Tibial artery (tissue), 4 donors: ENCODE results near the gene NTN3.
"Not testable (repeated sequence)": the region's sequence is repeated elsewhere in the genome, so short reads cannot be mapped to it uniquely, and the experiment has no call there.

Experiments
- DNase-seq, 2 donors: peaks; one replicate each; pipeline ENCODE4 v3.0.0-alpha.2; 2019
- H3K27ac ChIP-seq, 2 donors: fragments of 200-600 bp; sonication (generic) in 1 of 2; 1 replicate in 1 of 2; 2 replicates in 1 of 2; pipeline ENCODE4 v1.5.1; 2018 to 2019; ENCODE audit warnings: mild to moderate bottlenecking in 1 of 2
- H3K27me3 ChIP-seq, 2 donors: fragments of 200-600 bp; sonication (generic) in 1 of 2; one replicate each; pipeline versions ENCODE4 v1.5.1 to v1.6.0; 2016 to 2019
- H3K36me3 ChIP-seq, 3 donors: fragments of 200-600 bp; sonication (generic) in 2 of 3; one replicate each; pipeline ENCODE4 v1.5.1; 2016 to 2019; ENCODE audit warnings: mild to moderate bottlenecking in 2 of 3
- H3K4me1 ChIP-seq, 4 donors: fragments of 200-600 bp; sonication (generic) in 2 of 4; 1 replicate in 3 of 4; 2 replicates in 1 of 4; pipeline ENCODE4 v1.5.1; 2016 to 2019
- H3K4me3 ChIP-seq, 2 donors: fragments of 200-600 bp; sonication (generic) in 1 of 2; 1 replicate in 1 of 2; 2 replicates in 1 of 2; pipeline ENCODE4 v1.5.1; 2018 to 2019; ENCODE audit warnings: mild to moderate bottlenecking in 2 of 2
- H3K9me3 ChIP-seq, 3 donors: fragments of 200-600 bp; sonication (generic) in 1 of 3; one replicate each; pipeline ENCODE4 v1.5.1; 2016 to 2019
- intact Hi-C: fragments of 100-400 bp; cut with DNase I; formaldehyde crosslinking; loops from one replicate; pipeline ENCODE4 v1.15.0; 2023; ENCODE audit warnings: low total_unique reads
- TF ChIP-seq, protein P1 (sequence below), 2 experiments: fragments of 200-600 bp in 1 of 2; fragments of 450-650 bp in 1 of 2; IDR thresholded peaks; one replicate each; pipeline ENCODE4 v1.5.1; 2017 to 2019; ENCODE audit warnings: antibody characterized with exemption in 2 of 2, mild to moderate bottlenecking in 1 of 2, moderate library complexity in 1 of 2

The NTN3 gene

DNA sequence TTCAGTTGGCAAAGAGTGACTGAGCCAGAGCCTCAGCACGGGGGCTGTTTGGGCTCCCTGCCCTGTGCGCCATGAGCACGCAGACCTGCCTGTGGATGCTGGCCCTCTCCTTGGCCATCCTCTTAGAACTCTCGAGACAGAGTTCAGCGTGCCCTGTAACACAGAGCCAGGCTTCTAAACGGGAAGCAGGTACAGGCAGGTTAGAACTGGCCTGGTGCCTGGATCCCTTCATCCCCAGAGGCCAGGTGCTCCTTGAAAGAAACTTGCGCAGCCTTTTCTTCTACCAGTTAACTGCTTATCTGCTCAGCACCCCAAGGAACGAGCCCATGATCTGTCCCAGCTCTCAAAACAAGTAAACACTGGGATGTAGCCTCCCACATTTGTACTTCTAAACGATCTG, 35.0 kb upstream of the NTN3 start:
- H3K27me3 ChIP-seq, result no peaks in the 10 kb centered on the region
- TF ChIP-seq, protein P1, sequence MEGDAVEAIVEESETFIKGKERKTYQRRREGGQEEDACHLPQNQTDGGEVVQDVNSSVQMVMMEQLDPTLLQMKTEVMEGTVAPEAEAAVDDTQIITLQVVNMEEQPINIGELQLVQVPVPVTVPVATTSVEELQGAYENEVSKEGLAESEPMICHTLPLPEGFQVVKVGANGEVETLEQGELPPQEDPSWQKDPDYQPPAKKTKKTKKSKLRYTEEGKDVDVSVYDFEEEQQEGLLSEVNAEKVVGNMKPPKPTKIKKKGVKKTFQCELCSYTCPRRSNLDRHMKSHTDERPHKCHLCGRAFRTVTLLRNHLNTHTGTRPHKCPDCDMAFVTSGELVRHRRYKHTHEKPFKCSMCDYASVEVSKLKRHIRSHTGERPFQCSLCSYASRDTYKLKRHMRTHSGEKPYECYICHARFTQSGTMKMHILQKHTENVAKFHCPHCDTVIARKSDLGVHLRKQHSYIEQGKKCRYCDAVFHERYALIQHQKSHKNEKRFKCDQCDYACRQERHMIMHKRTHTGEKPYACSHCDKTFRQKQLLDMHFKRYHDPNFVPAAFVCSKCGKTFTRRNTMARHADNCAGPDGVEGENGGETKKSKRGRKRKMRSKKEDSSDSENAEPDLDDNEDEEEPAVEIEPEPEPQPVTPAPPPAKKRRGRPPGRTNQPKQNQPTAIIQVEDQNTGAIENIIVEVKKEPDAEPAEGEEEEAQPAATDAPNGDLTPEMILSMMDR (IDR thresholded peaks at IDR 0.05), result no peak

DNA sequence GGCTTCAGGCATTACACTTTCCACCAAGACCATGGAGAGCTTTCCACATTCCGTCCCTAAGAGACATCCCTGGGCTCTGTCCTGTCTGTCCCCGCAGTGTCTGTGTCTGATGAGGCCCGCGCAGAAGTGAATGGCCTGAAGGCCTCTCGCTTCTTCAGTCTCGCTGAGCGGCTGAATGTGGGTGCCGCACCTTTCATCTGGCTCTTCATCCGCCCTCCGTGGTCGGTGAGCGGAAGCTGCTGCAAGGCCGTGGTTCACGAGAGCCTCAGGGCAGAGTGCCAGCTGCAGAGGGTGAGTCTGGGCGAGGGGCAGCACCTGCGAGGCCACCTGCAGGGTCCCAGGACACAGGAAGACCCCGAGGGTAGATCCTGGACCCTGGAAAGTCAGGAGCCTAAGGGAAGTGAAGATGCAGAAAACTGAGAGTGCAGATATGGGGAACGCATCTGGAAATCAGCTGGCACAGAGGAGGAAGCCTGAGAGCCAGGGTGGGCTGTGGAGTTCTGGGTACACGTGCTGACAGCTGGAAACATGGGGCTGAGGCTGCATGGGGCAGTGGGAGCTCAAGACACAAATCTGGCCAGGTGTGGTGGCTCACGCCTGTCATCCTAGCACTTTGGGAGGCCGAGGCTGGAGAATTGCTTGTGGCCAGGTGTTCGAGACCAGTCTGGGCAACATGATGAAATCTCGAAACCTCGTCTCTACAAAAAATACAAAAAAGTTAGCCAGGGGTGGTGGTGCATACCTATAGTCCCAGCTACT, 33.9 kb upstream of the NTN3 start:
- H3K4me1 ChIP-seq, result no peaks in the 10 kb centered on the region
- TF ChIP-seq, protein P1 (IDR thresholded peaks at IDR 0.05), result no peak
- peak in 1 of 2 donors; percentile 45 for DNase-seq
- H3K27me3 ChIP-seq, result no peaks in the 10 kb centered on the region
- peaks cover 0 to 44% (median 0%) of the 10 kb centered on the region in 3 donors for H3K36me3 ChIP-seq
- H3K27ac ChIP-seq, result no peak overlapping the region
- H3K4me3 ChIP-seq, result no peak overlapping the region
- intact Hi-C loops, result no loop called here
- H3K9me3 ChIP-seq, result no peaks in the 10 kb centered on the region

More for the DNA sequence above, 35.0 kb upstream of the NTN3 start:
- intact Hi-C loops, result no loop called here
- DNase-seq, result peak in 1 of 2 donors; percentile 19
- H3K9me3 ChIP-seq, result no peaks in the 10 kb centered on the region
- H3K4me1 ChIP-seq, result no peaks in the 10 kb centered on the region
- H3K27ac ChIP-seq, result no peak overlapping the region
- H3K4me3 ChIP-seq, result no peak overlapping the region
- H3K36me3 ChIP-seq, result peaks cover 0 to 48% (median 0%) of the 10 kb centered on the region in 3 donors

DNA sequence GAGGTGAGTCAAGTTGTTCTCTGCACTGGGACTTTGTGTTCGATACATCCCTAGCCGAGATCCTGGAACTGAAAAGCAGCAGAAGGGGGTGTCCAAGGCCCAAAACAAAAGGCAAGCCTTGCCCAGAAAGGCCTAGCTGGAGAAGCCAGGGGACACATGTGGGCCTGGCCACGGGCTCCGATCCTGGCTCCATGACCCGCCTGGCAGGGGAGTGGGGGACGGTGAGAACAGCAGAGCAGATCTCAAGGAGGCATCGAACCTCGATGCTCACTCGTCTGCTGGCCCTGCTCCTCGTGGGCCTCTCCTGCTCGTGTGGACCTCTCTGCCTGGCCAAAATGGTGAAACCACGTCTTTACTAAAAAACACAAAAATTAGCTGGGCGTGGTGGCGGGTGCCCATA, 33.0 kb upstream of the NTN3 start:
- TF ChIP-seq, protein P1 (IDR thresholded peaks at IDR 0.05), result no peak
- intact Hi-C loops, result no loop called here
- no peak overlapping the region for H3K4me3 ChIP-seq
- H3K36me3 ChIP-seq, result peaks cover 0 to 34% (median 0%) of the 10 kb centered on the region in 3 donors
- no peaks in the 10 kb centered on the region for H3K27me3 ChIP-seq
- H3K27ac ChIP-seq, result no peak overlapping the region
- H3K9me3 ChIP-seq, result no peaks in the 10 kb centered on the region
- no peaks in the 10 kb centered on the region for H3K4me1 ChIP-seq
- no peak for DNase-seq

DNA sequence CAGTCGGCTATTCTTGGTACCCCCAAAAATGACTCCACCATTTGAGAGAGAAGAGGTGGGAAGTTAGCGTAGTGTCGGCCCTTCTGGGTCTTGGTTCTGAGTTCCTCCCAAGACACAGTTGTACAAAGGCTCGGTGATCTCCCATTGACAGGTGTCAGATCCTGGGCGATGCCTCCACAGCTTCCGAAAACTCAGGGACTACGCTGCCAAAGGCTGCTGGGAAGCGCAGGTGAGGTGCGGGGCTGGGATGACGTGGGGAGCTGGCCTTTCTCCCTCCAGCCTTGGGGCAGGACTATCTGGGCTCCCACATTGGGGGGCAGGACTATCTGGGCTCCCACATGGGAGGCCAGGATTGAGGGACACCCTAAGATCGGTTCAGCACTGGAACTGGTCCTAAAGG, 31.5 kb upstream of the NTN3 start:
- Histone ChIP-seq H3K36me3 (peaks cover 0 to 36% (median 0%) of the 10 kb centered on the region in 3 donors), H3K4me3 (no peak overlapping the region), H3K9me3 (no peaks in the 10 kb centered on the region), H3K27ac (no peak overlapping the region), H3K27me3 (no peaks in the 10 kb centered on the region), H3K4me1 (no peaks in the 10 kb centered on the region)
- no peak for DNase-seq
- TF ChIP-seq, protein P1 (IDR thresholded peaks at IDR 0.05), result no peak
- intact Hi-C loops, result no loop called here

DNA sequence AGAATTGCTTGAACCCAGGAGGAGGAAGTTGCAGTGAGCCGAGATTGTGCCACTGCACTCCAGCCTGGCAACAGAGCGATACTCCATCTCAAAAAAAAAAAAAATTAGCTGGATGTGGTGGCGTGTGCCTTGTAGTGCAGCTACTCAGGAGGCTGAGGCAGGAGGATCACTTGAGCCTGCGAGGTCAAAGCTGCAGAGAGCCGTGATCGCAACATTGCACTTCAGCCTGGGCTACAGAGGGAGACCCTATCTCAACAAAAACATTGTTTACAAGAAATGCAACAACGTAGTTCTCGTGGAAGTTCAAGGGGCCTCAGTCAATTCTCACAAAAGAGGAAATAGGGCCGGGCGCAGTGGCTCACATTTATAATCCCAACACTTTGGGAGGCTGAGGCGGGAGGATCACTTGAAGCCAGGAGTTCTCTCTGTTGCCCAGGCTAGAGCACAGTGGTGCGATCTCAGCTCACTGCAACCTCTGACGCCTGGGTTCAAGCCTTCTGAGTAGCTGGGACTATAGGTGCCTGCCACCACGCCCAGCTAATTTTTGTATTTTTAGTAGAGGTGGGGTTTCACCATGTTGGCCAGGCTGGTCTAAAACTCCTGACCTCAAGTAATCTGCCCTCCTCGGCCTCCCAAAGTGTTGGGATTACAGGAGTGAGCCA, 29.8 kb upstream of the NTN3 start:
- intact Hi-C loops, H3K4me3 ChIP-seq, H3K9me3 ChIP-seq, H3K27ac ChIP-seq, H3K27me3 ChIP-seq, DNase-seq, H3K4me1 ChIP-seq: not testable (repeated sequence)
- peaks cover 0 to 46% (median 4%) of the 10 kb centered on the region in 3 donors for H3K36me3 ChIP-seq

DNA sequence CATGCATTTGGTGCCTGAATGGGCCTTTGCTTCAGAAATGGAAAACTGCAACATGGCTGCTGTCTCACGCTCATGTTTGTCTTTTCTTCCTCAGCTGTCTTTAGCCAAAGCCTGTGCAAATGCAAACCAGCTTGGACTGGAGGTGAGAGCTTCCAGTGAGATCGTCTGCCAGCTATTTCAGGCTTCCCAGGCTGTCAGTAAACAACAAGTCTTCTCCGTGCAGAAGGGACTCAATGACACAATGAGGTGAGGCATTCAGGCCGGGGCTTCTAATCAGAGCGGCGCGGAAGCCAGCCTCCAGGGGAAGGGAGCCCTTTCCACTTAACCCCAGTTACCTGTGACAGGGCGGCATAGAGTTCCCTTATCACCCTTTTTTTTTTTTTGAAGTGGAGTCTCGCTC, 27.5 kb upstream of the NTN3 start:
- TF ChIP-seq, protein P1 (IDR thresholded peaks at IDR 0.05), result no peak
- H3K4me1 ChIP-seq, result no peaks in the 10 kb centered on the region
- intact Hi-C loops, result no loop called here
- H3K36me3 ChIP-seq, result peaks cover 0 to 54% (median 4%) of the 10 kb centered on the region in 3 donors
- H3K9me3 ChIP-seq, result no peaks in the 10 kb centered on the region
- no peak overlapping the region for H3K4me3 ChIP-seq
- no peak for DNase-seq
- no peaks in the 10 kb centered on the region for H3K27me3 ChIP-seq
- no peak overlapping the region for H3K27ac ChIP-seq
